Body of pancreas (tissue), 4 donors: ENCODE data around the gene NPY4R. TPM values are rescaled to one million over a fixed set of nuclear protein-coding genes. Genes with fewer than 3 reads are reported as not detected.
A peak's percentile ranks its signal among the peaks of the same experiment; 100 is the strongest.
"Not testable (repeated sequence)": the region's sequence is repeated elsewhere in the genome, so short reads cannot be mapped to it uniquely, and the experiment has no call there.

ENCODE experiments used
- ATAC-seq: fragments of 150-250 bp; one replicate; pipeline ENCODE4 v1.9.1; 2016
- DNase-seq, 4 donors: peaks; one replicate each; pipeline ENCODE4 v3.0.0-alpha.2; 2019
- H3K27ac ChIP-seq, 4 donors: fragments of 200-600 bp; sonication (generic); 1 replicate in 3 of 4; 2 replicates in 1 of 4; pipeline versions ENCODE4 v1.5.1 to v1.6.1; 2016 to 2019; ENCODE audit warnings: mild to moderate bottlenecking in 1 of 4, mixed read lengths in 1 of 4, moderate library complexity in 1 of 4
- H3K27me3 ChIP-seq, 2 donors: fragments of 200-600 bp; sonication (generic); one replicate each; pipeline ENCODE4 v1.6.0; 2016; ENCODE audit warnings: mild to moderate bottlenecking in 1 of 2
- H3K36me3 ChIP-seq, 2 donors: fragments of 200-600 bp; sonication (generic); replicated peaks in 1 of 2; 2 replicates each; pipeline ENCODE4 v1.5.1; 2016; ENCODE audit warnings: low read depth in 2 of 2; ENCODE audit not compliant: insufficient read depth in 1 of 2
- H3K4me1 ChIP-seq: fragments of 200-600 bp; sonication (generic); one replicate; pipeline ENCODE4 v1.6.0; 2016
- H3K4me3 ChIP-seq, 2 donors: fragments of 200-600 bp; sonication (generic); 1 replicate in 1 of 2; 2 replicates in 1 of 2; pipeline ENCODE4 v1.5.1; 2016 to 2019
- H3K9me3 ChIP-seq, 3 donors: fragments of 200-600 bp; sonication (generic); 1 replicate in 2 of 3; 2 replicates in 1 of 3; pipeline ENCODE4 v1.5.1; 2016
- POLR2A ChIP-seq, 3 donors: fragments of 450-650 bp; IDR thresholded peaks; one replicate each; pipeline ENCODE4 v1.6.1; 2016; ENCODE audit warnings: antibody characterized with exemption in 3 of 3, mild to moderate bottlenecking in 2 of 3
- WGBS, 2 donors: methylation state at CpG; one replicate each; pipeline ENCODE4 v1.1.5; 2017; 5-methylcytosine and 5-hydroxymethylcytosine counted together
- intact Hi-C: fragments of 100-400 bp; cut with DNase I; formaldehyde crosslinking; loops from one replicate; pipeline ENCODE4 v1.15.1; 2023
- total RNA-seq, 2 donors: library from RNA; depleted of rRNA; stranded (reverse); fragments of >200 nt; gene quantifications; one replicate each; pipeline ENCODE4 v1.1.0, GENCODE V29; 2016
- TF ChIP-seq, protein P1 (sequence below), 7 experiments: fragments of 450-650 bp in 4 of 7; fragments of 200-600 bp in 3 of 7; sonication (generic) in 3 of 7; IDR thresholded peaks; one replicate each; pipeline ENCODE4 v1.5.1; 2016 to 2019; ENCODE audit warnings: antibody characterized with exemption in 7 of 7

NPY4R gene, protein sequence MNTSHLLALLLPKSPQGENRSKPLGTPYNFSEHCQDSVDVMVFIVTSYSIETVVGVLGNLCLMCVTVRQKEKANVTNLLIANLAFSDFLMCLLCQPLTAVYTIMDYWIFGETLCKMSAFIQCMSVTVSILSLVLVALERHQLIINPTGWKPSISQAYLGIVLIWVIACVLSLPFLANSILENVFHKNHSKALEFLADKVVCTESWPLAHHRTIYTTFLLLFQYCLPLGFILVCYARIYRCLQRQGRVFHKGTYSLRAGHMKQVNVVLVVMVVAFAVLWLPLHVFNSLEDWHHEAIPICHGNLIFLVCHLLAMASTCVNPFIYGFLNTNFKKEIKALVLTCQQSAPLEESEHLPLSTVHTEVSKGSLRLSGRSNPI
- total RNA-seq = not detected

DNA sequence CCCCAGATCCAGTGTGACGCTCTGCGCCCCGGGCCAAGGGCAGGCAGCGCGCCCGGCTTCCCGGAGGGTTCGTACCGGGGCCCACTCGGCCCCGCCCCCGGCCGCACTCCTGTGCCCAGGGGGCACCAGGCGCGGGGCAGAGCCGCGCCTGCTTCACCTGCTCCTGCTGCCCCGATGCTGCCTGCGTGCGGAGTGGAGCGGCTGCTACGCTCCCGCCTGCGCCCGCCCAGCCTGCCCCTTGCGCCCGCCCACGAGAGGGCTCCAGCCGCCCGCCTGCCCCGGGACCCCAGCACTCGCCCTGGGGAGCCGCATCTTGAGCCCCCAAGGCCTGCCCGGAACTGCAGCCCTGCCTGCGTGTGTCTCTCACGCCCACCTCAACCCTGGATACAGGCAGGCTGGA, at the start of gene NPY4R:
NPY4R (minus strand) TSS at position 194 of the 400 bp plus-strand sequence. CDS start 3,323 bp downstream, outside the sequence.
- H3K9me3 ChIP-seq, H3K27me3 ChIP-seq, intact Hi-C loops, H3K27ac ChIP-seq, DNase-seq, H3K4me1 ChIP-seq, H3K4me3 ChIP-seq, H3K36me3 ChIP-seq: not testable (repeated sequence)
- WGBS, 2 donors = 13% methylated on average over 2 of the region's 36 CpGs; no CpG with 5 or more reads in 1 of the 2 donors
- peak; percentile 33 for ATAC-seq

DNA sequence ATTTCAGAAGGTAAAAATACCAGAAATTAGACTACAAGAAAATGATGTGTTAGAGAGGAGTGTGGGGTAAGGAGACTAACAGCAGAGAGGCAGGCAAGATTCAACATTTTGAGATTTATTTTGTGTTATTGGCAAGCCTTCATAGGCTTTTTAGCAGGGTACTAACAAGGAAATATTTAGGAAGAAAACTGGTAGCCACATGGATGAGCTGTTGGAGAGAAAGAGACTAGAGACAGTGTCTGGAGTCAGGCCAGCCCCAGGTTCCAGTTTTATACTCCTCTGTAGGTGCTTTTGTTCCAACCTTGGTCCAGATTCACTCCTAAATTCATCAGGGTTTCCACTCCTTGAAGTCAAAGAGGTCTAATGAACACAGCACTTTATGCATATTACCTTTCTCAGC, 49.6 kb upstream of the NPY4R start:
- Histone ChIP-seq H3K4me3 (no peak overlapping the region), H3K36me3 (no peaks in the 10 kb centered on the region), H3K27me3 (no peaks in the 10 kb centered on the region), H3K9me3 (no peaks in the 10 kb centered on the region), H3K27ac (no peak overlapping the region), H3K4me1 (no peaks in the 10 kb centered on the region)
- no peak for ATAC-seq
- TF ChIP-seq POLR2A (IDR thresholded peaks at IDR 0.05) = no peak
- TF ChIP-seq, protein P1, sequence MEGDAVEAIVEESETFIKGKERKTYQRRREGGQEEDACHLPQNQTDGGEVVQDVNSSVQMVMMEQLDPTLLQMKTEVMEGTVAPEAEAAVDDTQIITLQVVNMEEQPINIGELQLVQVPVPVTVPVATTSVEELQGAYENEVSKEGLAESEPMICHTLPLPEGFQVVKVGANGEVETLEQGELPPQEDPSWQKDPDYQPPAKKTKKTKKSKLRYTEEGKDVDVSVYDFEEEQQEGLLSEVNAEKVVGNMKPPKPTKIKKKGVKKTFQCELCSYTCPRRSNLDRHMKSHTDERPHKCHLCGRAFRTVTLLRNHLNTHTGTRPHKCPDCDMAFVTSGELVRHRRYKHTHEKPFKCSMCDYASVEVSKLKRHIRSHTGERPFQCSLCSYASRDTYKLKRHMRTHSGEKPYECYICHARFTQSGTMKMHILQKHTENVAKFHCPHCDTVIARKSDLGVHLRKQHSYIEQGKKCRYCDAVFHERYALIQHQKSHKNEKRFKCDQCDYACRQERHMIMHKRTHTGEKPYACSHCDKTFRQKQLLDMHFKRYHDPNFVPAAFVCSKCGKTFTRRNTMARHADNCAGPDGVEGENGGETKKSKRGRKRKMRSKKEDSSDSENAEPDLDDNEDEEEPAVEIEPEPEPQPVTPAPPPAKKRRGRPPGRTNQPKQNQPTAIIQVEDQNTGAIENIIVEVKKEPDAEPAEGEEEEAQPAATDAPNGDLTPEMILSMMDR (IDR thresholded peaks at IDR 0.05) = no peak
- no peak for DNase-seq
- intact Hi-C loops = no loop called here

DNA sequence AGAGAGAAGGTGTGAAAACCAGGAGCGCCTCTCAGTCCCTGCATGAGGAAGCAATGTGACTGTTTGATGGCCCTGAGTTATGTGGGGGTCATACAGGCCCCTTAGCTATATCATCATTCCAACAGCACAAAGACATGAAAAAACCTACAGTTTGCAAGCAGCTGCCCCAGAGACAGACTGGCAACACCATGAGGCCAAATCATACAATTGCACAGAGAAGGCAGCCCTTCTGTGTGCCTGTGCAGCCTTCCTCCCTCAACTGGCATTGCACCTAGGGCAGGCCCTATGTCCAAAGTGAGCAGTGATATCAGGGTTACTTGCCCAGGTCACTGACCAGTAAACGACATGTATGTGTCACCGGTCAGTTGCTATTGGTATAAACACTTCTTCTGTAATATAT, 49.1 kb upstream of the NPY4R start:
- no peaks in the 10 kb centered on the region for H3K4me1 ChIP-seq
- TF ChIP-seq POLR2A (IDR thresholded peaks at IDR 0.05) = no peak
- TF ChIP-seq, protein P1 (IDR thresholded peaks at IDR 0.05) = no peak
- H3K27me3 ChIP-seq = no peaks in the 10 kb centered on the region
- no peak overlapping the region for H3K4me3 ChIP-seq
- no peaks in the 10 kb centered on the region for H3K36me3 ChIP-seq
- intact Hi-C loops = no loop called here
- WGBS, 2 donors = 75 to 83% methylated on average over 3 of the region's 3 CpGs
- ATAC-seq (no peak), DNase-seq (no peak)
- H3K27ac ChIP-seq = no peak overlapping the region
- H3K9me3 ChIP-seq = no peaks in the 10 kb centered on the region

DNA sequence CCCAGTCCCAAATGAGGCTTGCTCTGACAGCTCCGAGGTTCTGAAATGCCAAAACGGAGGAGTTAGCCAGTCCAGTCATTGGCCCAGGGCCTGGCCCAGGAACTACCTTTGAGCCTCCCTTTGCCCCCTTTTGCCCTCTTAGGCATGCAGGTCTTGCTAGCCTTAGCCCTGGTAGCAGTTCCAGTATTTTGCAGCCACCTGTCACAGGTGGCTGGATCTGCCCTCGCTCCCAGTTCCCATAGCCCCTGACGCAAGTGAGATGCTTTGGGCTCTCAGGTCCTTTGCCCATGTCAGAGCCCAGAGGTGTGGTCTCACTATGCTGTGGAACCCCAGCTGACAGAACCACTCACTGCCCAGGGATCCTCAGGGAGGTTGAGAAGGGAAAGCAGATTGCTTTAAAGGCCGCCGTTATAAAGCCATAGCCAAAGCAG, 48.7 kb upstream of the NPY4R start:
- no peaks in the 10 kb centered on the region for H3K9me3 ChIP-seq
- no peak overlapping the region for H3K27ac ChIP-seq
- H3K4me1 ChIP-seq = no peaks in the 10 kb centered on the region
- ATAC-seq = no peak
- TF ChIP-seq POLR2A (IDR thresholded peaks at IDR 0.05) = no peak
- TF ChIP-seq, protein P1 (IDR thresholded peaks at IDR 0.05) = no peak
- no peaks in the 10 kb centered on the region for H3K36me3 ChIP-seq
- DNase-seq = no peak
- intact Hi-C loops = no loop called here
- H3K27me3 ChIP-seq = no peaks in the 10 kb centered on the region
- no peak overlapping the region for H3K4me3 ChIP-seq
- 66 to 77% methylated on average over 6 of the region's 6 CpGs for WGBS, 2 donors

DNA sequence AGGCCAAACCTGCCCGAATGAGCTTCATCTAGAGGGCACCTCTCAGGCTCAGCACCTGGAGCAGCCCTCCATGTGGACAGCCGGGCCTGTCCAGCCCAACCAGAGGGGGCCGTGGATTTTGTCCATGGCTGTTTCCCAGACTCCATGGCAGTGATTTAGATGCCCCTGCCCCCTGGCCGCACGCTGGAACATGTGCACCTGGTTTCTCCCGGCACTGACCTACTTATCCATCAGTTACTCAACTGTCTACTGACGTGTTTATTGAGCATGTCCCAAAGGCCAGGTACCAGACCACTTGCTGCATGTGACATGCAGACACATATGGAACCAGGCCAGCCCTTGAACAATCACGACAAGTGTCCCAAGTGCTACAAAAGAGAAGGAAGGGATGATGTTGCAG, 47.6 kb upstream of the NPY4R start:
- H3K9me3 ChIP-seq, H3K27me3 ChIP-seq, DNase-seq, H3K4me1 ChIP-seq, intact Hi-C loops, ATAC-seq, H3K36me3 ChIP-seq, H3K27ac ChIP-seq, H3K4me3 ChIP-seq: not testable (repeated sequence)
- WGBS, 2 donors = no CpG with 5 or more reads among the region's 8 CpGs

DNA sequence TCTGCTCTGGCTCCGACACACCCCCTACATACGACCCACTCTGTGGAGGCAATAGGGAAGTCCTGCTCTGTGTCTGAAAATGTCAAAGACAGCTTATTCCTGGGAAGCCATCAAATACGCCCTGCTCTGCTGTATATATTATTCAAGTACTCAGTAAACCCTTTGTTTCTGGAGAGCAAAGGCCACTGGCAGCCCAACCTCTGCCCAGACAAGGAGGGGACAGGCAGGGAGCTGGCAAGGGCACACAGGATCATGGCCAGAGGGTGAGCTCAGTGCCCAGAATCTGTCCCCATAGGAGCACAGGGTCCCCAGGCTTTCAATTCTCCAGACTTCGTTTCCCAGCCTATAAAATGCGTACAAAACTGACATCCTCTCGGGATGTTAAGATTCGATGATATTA, 47.0 kb upstream of the NPY4R start:
- no CpG with 5 or more reads among the region's 7 CpGs for WGBS, 2 donors
- H3K27me3 ChIP-seq, H3K4me1 ChIP-seq, DNase-seq, H3K9me3 ChIP-seq, intact Hi-C loops, H3K27ac ChIP-seq, ATAC-seq, H3K4me3 ChIP-seq, H3K36me3 ChIP-seq: not testable (repeated sequence)

DNA sequence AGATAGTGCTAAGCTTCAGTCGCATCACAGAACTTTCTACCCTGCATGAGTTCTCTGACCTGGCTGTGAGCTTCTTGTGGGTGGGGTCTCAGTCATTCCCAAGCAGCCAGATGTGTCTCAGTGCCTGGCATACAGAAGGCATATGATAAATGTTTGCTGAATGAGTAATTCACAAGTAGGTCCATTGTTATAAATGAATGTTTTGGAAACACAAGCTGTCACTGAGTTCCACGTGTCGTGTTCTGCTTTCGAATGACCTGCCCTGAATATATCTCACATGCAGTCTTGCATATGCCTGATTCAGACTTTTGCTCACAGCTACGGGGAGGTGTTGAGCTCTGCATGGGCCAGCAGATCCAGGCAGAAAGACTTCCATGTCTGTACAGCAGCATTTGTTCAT, 46.2 kb upstream of the NPY4R start:
- H3K9me3 ChIP-seq, H3K4me3 ChIP-seq, ATAC-seq, DNase-seq, H3K27ac ChIP-seq, H3K36me3 ChIP-seq, H3K27me3 ChIP-seq, H3K4me1 ChIP-seq, intact Hi-C loops: not testable (repeated sequence)
- whole genome bisulfite sequencing, 2 donors = no CpG with 5 or more reads among the region's 5 CpGs

DNA sequence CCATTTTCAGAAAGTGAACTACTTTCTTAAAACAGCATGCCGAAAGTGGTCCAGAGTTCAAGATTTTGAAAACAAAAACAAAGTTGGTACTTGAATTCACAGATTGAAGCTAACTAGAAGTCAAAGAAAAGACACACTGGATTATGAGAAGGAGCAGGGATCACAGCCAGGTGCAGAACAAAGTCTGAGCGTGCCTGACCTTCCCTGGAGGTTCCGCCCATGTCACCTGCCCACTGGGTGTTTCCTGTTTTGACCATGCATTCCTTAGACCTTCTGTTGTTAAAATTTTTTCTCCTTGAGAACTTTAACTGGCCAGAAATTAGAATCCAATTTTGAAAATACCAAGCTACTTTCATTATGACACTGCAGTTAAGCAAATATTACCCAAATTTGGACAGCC, 34.2 kb upstream of the NPY4R start:
- H3K4me1 ChIP-seq, H3K27ac ChIP-seq, H3K9me3 ChIP-seq, H3K27me3 ChIP-seq, intact Hi-C loops, H3K36me3 ChIP-seq, ATAC-seq, H3K4me3 ChIP-seq, DNase-seq: not testable (repeated sequence)
- no CpG with 5 or more reads among the region's 3 CpGs for WGBS, 2 donors

DNA sequence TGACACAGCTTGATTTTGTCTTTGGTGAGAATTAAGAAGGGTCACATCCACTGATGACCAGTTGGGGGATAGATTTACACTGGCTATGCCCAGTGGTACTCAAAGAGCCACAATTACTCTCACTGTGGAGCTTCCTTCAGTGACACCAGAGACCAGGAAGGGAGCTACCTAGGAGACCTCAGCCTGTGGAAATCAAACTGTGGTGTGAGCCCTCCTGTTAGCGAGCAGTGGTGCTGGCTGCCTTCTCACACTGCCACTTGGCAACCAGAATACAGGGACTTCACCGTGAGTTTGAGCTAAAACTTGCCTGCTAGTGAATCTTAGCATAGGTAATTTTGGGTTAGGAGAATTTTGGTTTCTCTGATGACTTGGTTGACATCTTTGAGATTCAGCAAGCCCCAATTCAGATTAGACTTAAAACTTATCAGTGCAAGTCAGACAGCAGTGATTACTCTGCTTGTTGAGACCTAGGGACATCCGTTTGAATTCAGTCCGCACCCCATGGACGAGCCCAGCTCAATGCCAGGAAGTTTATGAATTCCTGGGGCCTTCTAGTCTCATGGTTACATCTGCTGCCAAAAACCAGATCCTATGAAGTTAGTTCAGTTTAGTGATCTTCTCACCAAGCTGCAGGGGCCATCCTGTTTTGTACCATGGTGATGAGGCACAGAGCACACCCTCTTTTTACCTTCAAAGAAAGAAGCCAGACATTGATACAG, 33.4 kb upstream of the NPY4R start:
- ATAC-seq, H3K9me3 ChIP-seq, DNase-seq, H3K27ac ChIP-seq, H3K4me1 ChIP-seq, H3K36me3 ChIP-seq, H3K27me3 ChIP-seq, H3K4me3 ChIP-seq, intact Hi-C loops: not testable (repeated sequence)
- WGBS, 2 donors = 63% methylated on average over 2 of the region's 5 CpGs; no CpG with 5 or more reads in 1 of the 2 donors
